ENCODE results near the gene HDAC9. TPM values are rescaled to one million over a fixed set of nuclear protein-coding genes. Genes with fewer than 3 reads are reported as not detected.
A peak's percentile ranks its signal among the peaks of the same experiment; 100 is the strongest.

The HDAC9 gene
- total and polyA plus RNA-seq, 8 donors = 1.3 to 12.3 (median 3.5) TPM

DNA sequence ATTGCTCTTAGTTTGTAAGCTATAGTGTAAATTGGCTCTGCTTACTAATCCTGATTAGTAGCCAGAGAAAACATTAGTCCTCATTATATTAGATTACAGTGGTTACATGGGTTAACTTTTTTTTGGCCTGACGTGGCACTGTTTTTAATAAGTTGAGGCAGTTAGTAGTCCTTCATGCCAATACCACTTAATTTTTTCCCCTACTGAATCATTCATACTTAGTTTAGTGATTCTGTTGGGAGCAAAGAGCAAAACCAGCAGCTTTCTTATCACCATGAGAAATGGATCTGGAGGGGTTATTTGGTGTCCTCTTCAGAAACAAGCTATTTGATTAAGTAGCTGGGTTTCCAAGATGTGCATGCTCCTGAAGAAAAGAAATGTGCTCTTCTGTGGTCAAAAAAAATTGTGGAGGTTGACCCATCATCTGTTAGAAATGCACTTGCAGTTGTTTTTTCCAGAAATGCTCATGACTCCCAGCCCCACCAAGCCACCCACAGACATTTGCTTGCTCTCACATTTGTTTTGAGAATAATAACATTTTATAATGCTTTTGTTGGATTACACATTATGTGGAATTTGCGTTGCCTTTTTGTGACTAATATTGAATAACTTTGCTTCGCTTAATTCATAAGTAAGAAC is 258.5 kb downstream of the HDAC9 start:
- Histone ChIP-seq H3K4me3 (no peak overlapping the region), H3K36me3 (no peaks in the 10 kb centered on the region), H3K27ac (no peak overlapping the region), H3K9me3 (no peaks in the 10 kb centered on the region), H3K27me3 (no peaks in the 10 kb centered on the region), H3K4me1 (no peaks in the 10 kb centered on the region)
- DNase-seq = no peak
- peak in 1 of 4 donors; percentile 44 for ATAC-seq
- WGBS, 2 donors = 49 to 57% methylated on average over 3 of the region's 3 CpGs
- no peak for FAIRE-seq
- intact Hi-C loops (cut with DNase I) = no loop called here
- no peak for TF ChIP-seq CTCF (IDR thresholded peaks at IDR 0.05)

GRCh38 chr7:18754766-18755165 is 259.2 kb downstream of the HDAC9 start:
- intact Hi-C loops (cut with DNase I) = no loop called here

GRCh38 chr7:18755793-18756192 is 260.2 kb downstream of the HDAC9 start:
- no peak for TF ChIP-seq CTCF (IDR thresholded peaks at IDR 0.05)
- DNase-seq = no peak
- Histone ChIP-seq H3K36me3 (no peaks in the 10 kb centered on the region), H3K27me3 (no peaks in the 10 kb centered on the region), H3K4me1 (no peaks in the 10 kb centered on the region), H3K4me3 (no peak overlapping the region), H3K9me3 (no peaks in the 10 kb centered on the region), H3K27ac (no peak overlapping the region)
- FAIRE-seq = no peak
- ATAC-seq = no peak
- intact Hi-C loops (cut with DNase I) = no loop called here
- WGBS, 2 donors = 60 to 74% methylated on average over 4 of the region's 4 CpGs

More at GRCh38 chr7:18754766-18755165, 259.2 kb downstream of the HDAC9 start:
- DNase-seq (no peak), FAIRE-seq (no peak), ATAC-seq (peak in 1 of 4 donors; percentile 38)
- Histone ChIP-seq H3K27ac (no peak overlapping the region), H3K9me3 (no peaks in the 10 kb centered on the region), H3K36me3 (no peaks in the 10 kb centered on the region), H3K27me3 (no peaks in the 10 kb centered on the region), H3K4me3 (no peak overlapping the region), H3K4me1 (no peaks in the 10 kb centered on the region)
- 12 to 19% methylated on average over 2 of the region's 2 CpGs for WGBS, 2 donors
- no peak for TF ChIP-seq CTCF (IDR thresholded peaks at IDR 0.05)

DNA sequence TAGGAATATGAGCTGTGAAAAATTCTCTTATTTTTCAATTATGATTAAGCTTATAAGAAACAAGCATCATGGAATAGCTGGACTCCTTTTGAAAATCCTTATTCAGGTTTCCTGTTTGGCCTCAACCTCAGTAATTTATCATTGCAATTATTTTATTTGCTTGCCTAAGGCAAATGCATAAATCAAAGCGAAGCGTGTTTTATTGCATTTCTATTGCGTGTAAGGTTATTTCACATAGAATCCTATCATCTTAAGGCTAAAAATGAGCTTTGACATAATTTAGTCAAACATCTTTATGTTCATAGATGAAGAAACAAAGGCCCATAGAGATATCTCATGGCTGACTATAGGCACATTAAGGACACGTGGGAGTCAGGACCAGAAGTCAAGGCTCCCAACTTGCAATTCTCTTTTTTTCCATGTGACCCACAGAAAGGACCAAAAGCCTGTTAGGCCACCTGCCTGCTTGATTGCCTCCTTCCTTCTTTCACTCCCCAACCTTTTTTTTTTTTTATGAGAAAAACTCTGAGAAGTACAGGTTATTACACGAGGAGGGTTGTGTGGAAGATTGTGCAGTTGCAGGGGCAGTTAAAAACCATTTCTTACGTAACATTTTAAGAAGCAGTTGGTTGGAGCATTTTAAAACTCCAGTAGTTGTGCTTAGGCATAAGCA is 261.0 kb downstream of the HDAC9 start:
- no peak for FAIRE-seq

More for the DNA sequence above, 261.0 kb downstream of the HDAC9 start:
- Histone ChIP-seq H3K9me3 (no peaks in the 10 kb centered on the region), H3K4me1 (no peaks in the 10 kb centered on the region), H3K27me3 (no peaks in the 10 kb centered on the region), H3K36me3 (no peaks in the 10 kb centered on the region), H3K27ac (no peak overlapping the region), H3K4me3 (no peak overlapping the region)
- TF ChIP-seq CTCF (IDR thresholded peaks at IDR 0.05) = no peak
- 60 to 61% methylated on average over 6 of the region's 6 CpGs for WGBS, 2 donors
- intact Hi-C loops (cut with DNase I) = no loop called here
- no peak for ATAC-seq
- no peak for DNase-seq

Measured in pancreas (tissue), 10 donors.